Measurements from ENCODE around the gene EXOC4.
A peak's percentile ranks its signal among the peaks of the same experiment; 100 is the strongest.

EXOC4 gene

DNA sequence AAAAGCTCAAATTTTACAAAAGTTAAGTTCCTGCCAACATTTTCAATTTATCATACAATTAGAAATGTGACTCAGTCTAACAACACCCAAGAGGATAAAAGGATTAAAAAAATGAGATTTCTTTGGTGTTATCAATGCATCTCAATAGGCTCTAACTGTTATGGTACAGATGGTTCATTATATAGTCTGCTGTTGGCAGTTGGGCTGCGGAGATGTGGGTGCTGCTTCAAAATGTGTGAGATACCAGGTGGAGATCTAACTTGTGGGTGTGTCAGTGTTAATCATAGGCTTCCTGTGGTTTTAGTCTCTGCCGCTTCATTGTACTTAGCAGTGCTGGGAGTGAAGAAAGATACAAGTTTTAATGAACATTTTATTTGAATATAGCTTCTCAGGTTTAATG is 231.2 kb downstream of the EXOC4 start:
- H3K9me3 ChIP-seq (ENCODE audit: severe bottlenecking) = no peaks in the 10 kb centered on the region
- ATAC-seq (ENCODE audit: low read depth) (peak; percentile 75), DNase-seq (ENCODE audit: low spot score) (no peak)
- TF ChIP-seq, protein P1, sequence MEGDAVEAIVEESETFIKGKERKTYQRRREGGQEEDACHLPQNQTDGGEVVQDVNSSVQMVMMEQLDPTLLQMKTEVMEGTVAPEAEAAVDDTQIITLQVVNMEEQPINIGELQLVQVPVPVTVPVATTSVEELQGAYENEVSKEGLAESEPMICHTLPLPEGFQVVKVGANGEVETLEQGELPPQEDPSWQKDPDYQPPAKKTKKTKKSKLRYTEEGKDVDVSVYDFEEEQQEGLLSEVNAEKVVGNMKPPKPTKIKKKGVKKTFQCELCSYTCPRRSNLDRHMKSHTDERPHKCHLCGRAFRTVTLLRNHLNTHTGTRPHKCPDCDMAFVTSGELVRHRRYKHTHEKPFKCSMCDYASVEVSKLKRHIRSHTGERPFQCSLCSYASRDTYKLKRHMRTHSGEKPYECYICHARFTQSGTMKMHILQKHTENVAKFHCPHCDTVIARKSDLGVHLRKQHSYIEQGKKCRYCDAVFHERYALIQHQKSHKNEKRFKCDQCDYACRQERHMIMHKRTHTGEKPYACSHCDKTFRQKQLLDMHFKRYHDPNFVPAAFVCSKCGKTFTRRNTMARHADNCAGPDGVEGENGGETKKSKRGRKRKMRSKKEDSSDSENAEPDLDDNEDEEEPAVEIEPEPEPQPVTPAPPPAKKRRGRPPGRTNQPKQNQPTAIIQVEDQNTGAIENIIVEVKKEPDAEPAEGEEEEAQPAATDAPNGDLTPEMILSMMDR (IDR thresholded peaks at IDR 0.05; ENCODE audit: poor library complexity, severe bottlenecking) = no peak
- H3K27ac ChIP-seq (ENCODE audit: poor library complexity, severe bottlenecking) = no peak overlapping the region
- H3K4me1 ChIP-seq (ENCODE audit: insufficient read depth, poor library complexity, severe bottlenecking) = peaks cover 3% of the 10 kb centered on the region
- peaks cover 3% of the 10 kb centered on the region for H3K36me3 ChIP-seq (ENCODE audit: low read depth)
- H3K4me3 ChIP-seq (ENCODE audit: severe bottlenecking) = no peak overlapping the region
- H3K27me3 ChIP-seq (ENCODE audit: insufficient read depth, poor library complexity, severe bottlenecking) = no peaks in the 10 kb centered on the region

DNA sequence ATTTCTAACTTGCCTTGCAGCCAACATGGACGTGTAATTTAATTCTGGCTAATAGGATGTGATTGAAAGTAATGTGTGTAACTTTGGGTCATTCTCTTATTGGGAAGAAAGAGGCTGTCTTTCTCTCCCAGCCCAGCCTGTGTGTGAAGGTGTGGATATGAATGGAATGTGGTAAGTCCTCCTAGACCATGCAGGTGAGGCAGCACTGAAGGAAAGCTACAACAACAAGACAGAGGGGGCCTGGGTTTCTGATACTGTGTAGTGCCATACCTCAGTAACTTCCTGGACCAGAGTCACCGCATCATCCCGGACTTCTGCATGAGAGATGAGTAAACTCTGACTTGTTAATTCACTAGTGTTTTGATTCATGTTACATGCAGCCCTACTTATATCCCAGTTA is 237.0 kb downstream of the EXOC4 start:
- no peaks in the 10 kb centered on the region for H3K27me3 ChIP-seq (ENCODE audit: insufficient read depth, poor library complexity, severe bottlenecking)
- DNase-seq (ENCODE audit: low spot score) (no peak), ATAC-seq (ENCODE audit: low read depth) (no peak)
- H3K4me3 ChIP-seq (ENCODE audit: severe bottlenecking) = no peak overlapping the region
- TF ChIP-seq, protein P1 (IDR thresholded peaks at IDR 0.05; ENCODE audit: poor library complexity, severe bottlenecking) = no peak
- no peak overlapping the region for H3K27ac ChIP-seq (ENCODE audit: poor library complexity, severe bottlenecking)
- peaks cover 22% of the 10 kb centered on the region for H3K4me1 ChIP-seq (ENCODE audit: insufficient read depth, poor library complexity, severe bottlenecking)
- peaks cover 2% of the 10 kb centered on the region for H3K9me3 ChIP-seq (ENCODE audit: severe bottlenecking)
- no peaks in the 10 kb centered on the region for H3K36me3 ChIP-seq (ENCODE audit: low read depth)

DNA sequence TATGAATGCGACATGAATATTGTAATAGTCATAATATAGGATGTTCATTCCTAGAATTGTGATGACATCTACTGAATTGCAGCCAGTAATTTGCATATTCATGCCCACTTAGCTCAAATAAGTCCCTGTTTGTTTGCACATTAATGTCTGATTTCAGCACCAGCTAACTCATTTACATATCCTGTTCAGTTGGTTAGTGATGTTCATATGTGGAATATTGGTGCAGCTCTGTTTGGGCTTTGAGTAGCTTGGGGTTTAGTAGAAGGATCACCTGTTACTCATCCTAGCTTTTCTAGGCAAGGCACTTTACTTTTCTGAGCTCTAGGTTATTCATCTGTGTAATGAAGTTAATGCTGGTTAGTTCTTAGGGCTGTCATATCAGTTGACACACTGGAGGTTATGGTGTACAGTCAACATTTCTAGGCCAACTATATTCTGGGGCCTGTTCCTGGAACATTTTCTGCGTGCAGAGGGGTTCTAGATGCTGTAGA is 238.4 kb downstream of the EXOC4 start:
- TF ChIP-seq, protein P1 (IDR thresholded peaks at IDR 0.05; ENCODE audit: poor library complexity, severe bottlenecking) = no peak
- peak overlapping the region; percentile 58 for H3K27ac ChIP-seq (ENCODE audit: poor library complexity, severe bottlenecking)
- no peaks in the 10 kb centered on the region for H3K36me3 ChIP-seq (ENCODE audit: low read depth)
- H3K9me3 ChIP-seq (ENCODE audit: severe bottlenecking) = peaks cover 2% of the 10 kb centered on the region
- peaks cover 22% of the 10 kb centered on the region for H3K4me1 ChIP-seq (ENCODE audit: insufficient read depth, poor library complexity, severe bottlenecking)
- H3K4me3 ChIP-seq (ENCODE audit: severe bottlenecking) = no peak overlapping the region
- H3K27me3 ChIP-seq (ENCODE audit: insufficient read depth, poor library complexity, severe bottlenecking) = no peaks in the 10 kb centered on the region
- ATAC-seq (ENCODE audit: low read depth) (no peak), DNase-seq (ENCODE audit: low spot score) (no peak)

DNA sequence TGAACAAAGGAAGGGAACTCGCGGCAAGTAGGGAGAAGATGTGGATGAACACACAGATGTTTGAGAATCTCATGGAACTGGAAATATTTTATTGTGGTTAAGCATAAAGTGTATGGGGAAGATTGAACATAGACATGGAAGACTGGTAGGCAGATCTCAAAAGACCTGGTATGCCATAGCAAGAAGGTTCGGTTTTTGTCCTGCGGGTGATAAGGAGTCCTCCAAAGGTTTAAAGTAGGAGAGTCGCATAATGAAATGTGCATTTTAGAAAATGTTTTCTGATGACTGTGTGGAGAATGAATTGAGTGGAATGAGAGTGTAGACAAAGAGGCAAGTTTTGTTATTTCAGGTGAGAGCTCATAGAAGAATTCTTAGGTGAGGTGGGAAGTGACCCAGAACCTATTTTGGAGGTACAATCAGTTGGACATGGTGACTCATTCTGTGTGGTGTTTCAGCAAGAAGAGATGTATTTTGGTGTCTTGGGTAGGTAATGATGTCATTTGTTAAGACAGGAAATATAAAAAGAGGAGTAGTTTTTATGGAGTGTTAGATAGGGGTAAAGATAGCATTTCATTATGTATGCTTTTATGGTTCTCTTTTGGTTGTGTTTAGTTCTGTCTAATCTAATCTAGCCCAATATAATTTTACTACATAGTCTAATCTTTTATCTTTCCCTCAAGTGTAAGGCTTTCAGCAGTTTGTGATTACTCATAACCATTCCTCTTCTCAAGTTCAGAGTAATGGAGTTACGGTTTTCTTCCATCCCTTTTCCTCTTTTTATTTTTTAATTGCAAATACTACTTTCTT is 239.2 kb downstream of the EXOC4 start:
- H3K36me3 ChIP-seq (ENCODE audit: low read depth) = no peaks in the 10 kb centered on the region

More for the DNA sequence above, 239.2 kb downstream of the EXOC4 start:
- H3K27me3 ChIP-seq (ENCODE audit: insufficient read depth, poor library complexity, severe bottlenecking) = no peaks in the 10 kb centered on the region
- H3K27ac ChIP-seq (ENCODE audit: poor library complexity, severe bottlenecking) = peak overlapping the region; percentile 58
- H3K4me3 ChIP-seq (ENCODE audit: severe bottlenecking) = no peak overlapping the region
- DNase-seq (ENCODE audit: low spot score) = no peak
- peak; percentile 82 for ATAC-seq (ENCODE audit: low read depth)
- TF ChIP-seq, protein P1 (IDR thresholded peaks at IDR 0.05; ENCODE audit: poor library complexity, severe bottlenecking) = no peak
- H3K4me1 ChIP-seq (ENCODE audit: insufficient read depth, poor library complexity, severe bottlenecking) = peaks cover 22% of the 10 kb centered on the region
- peaks cover 2% of the 10 kb centered on the region for H3K9me3 ChIP-seq (ENCODE audit: severe bottlenecking)

All from RWPE2 (cell line).